Measurements from ENCODE around the gene MSRB3. TPM values are rescaled to one million over a fixed set of nuclear protein-coding genes. Genes with fewer than 3 reads are reported as not detected.

MSRB3 gene
- total RNA-seq, 1 donor from 2014 or later = 8.3 TPM

DNA sequence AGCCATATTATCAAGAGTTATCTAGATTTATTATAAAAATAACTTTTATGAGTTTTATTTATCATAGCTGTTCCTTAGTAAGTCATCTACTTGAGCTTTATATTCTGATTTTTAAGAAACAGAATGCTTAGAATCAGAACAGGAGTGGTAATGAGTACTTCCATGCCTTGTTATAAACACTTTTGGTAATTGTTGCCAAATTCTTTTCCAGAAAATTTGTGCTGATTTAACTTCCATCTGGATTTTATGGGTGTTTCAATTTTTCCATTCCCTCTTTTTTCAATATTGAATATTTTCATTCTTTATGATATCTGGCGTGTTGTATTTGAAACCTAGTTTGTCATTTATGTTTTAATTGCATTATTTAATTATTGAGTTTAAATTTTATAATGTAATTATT lies 131.2 kb downstream of the MSRB3 start:
- H3K4me3 Mint-ChIP-seq = no peak overlapping the region
- TF ChIP-seq, protein P1, sequence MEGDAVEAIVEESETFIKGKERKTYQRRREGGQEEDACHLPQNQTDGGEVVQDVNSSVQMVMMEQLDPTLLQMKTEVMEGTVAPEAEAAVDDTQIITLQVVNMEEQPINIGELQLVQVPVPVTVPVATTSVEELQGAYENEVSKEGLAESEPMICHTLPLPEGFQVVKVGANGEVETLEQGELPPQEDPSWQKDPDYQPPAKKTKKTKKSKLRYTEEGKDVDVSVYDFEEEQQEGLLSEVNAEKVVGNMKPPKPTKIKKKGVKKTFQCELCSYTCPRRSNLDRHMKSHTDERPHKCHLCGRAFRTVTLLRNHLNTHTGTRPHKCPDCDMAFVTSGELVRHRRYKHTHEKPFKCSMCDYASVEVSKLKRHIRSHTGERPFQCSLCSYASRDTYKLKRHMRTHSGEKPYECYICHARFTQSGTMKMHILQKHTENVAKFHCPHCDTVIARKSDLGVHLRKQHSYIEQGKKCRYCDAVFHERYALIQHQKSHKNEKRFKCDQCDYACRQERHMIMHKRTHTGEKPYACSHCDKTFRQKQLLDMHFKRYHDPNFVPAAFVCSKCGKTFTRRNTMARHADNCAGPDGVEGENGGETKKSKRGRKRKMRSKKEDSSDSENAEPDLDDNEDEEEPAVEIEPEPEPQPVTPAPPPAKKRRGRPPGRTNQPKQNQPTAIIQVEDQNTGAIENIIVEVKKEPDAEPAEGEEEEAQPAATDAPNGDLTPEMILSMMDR (conservative IDR thresholded peaks at IDR 0.05) = no peak
- no peaks in the 10 kb centered on the region for H3K27me3 Mint-ChIP-seq (ENCODE audit: low read depth)
- H3K4me1 Mint-ChIP-seq = peaks cover 8% of the 10 kb centered on the region
- peaks cover 7% of the 10 kb centered on the region for H3K9me3 Mint-ChIP-seq
- no peaks in the 10 kb centered on the region for H3K36me3 Mint-ChIP-seq (ENCODE audit: low read depth)
- no peak for DNase-seq (ENCODE audit: low read depth, low spot score)
- no peak overlapping the region for H3K27ac Mint-ChIP-seq (ENCODE audit: unreplicated experiment)

DNA sequence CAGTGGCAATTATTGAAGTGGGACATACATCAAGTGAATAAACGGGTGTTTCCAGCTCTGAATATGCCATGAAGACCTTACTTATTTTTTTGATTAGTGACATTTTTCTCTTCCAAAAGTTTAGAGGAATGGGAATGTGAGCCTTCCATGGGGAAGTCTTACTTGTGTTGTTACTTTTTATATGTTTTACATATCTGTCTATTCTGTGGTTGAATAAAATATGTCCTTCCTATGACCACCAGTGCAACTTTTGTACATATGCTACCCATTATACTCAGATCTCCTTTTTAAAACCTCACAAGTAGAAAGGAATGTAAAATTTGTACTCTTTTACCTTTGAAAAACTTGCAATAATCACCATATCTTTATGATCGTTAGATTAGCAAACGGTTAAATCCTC lies 132.7 kb downstream of the MSRB3 start:
- Mint-ChIP-seq H3K4me3 (no peak overlapping the region), H3K36me3 (ENCODE audit: low read depth) (no peaks in the 10 kb centered on the region), H3K9me3 (peaks cover 7% of the 10 kb centered on the region), H3K27ac (ENCODE audit: unreplicated experiment) (no peak overlapping the region), H3K4me1 (peaks cover 8% of the 10 kb centered on the region), H3K27me3 (ENCODE audit: low read depth) (no peaks in the 10 kb centered on the region)
- TF ChIP-seq, protein P1 (conservative IDR thresholded peaks at IDR 0.05) = no peak
- no peak for DNase-seq (ENCODE audit: low read depth, low spot score)

DNA sequence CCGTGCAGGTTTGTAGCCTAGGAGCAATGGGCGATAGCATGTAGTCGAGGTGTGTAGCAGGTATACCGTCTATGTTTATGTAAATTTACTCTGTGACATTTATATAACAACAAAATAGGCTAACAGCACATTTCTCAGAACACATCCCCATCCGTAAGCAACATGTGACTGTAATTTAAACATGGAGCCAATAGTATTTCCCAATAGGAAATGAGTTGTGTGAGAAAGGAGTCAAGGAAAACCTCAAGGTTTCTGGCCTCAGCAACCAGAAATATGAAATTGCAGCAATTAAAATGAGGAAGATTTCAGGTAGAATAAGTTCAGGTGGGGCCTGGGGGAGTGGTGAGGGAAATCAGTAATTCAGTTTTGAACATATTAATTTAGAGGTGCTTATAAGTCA lies 136.0 kb downstream of the MSRB3 start:
- Mint-ChIP-seq H3K9me3 (peaks cover 7% of the 10 kb centered on the region), H3K36me3 (ENCODE audit: low read depth) (peaks cover 7% of the 10 kb centered on the region), H3K4me3 (no peak overlapping the region), H3K27me3 (ENCODE audit: low read depth) (no peaks in the 10 kb centered on the region), H3K27ac (ENCODE audit: unreplicated experiment) (no peak overlapping the region), H3K4me1 (peaks cover 8% of the 10 kb centered on the region)
- TF ChIP-seq, protein P1 (conservative IDR thresholded peaks at IDR 0.05) = no peak
- no peak for DNase-seq (ENCODE audit: low read depth, low spot score)

DNA sequence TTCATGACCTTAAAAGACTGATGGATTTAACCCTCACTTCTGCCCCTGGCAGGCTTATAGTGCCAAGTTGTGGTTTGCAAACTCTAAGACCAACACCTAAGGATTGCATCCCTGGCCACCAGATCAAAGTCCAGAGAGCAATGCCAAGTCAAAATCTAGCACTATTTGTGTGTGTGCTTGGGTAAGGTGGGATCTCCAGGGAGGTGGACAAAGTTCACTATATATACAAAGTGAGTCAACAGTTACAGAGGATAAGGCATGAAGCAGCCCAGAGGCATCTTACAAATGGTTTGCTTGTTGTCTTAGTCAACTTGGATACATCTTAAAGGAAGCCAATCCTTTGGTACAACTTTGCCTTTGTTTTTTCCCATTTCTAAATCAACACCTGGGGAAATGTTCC lies 137.3 kb downstream of the MSRB3 start:
- Mint-ChIP-seq H3K4me1 (peaks cover 8% of the 10 kb centered on the region), H3K9me3 (peaks cover 11% of the 10 kb centered on the region), H3K36me3 (ENCODE audit: low read depth) (peaks cover 11% of the 10 kb centered on the region), H3K27ac (ENCODE audit: unreplicated experiment) (no peak overlapping the region), H3K27me3 (ENCODE audit: low read depth) (no peaks in the 10 kb centered on the region), H3K4me3 (no peak overlapping the region)
- no peak for DNase-seq (ENCODE audit: low read depth, low spot score)
- TF ChIP-seq, protein P1 (conservative IDR thresholded peaks at IDR 0.05) = no peak

DNA sequence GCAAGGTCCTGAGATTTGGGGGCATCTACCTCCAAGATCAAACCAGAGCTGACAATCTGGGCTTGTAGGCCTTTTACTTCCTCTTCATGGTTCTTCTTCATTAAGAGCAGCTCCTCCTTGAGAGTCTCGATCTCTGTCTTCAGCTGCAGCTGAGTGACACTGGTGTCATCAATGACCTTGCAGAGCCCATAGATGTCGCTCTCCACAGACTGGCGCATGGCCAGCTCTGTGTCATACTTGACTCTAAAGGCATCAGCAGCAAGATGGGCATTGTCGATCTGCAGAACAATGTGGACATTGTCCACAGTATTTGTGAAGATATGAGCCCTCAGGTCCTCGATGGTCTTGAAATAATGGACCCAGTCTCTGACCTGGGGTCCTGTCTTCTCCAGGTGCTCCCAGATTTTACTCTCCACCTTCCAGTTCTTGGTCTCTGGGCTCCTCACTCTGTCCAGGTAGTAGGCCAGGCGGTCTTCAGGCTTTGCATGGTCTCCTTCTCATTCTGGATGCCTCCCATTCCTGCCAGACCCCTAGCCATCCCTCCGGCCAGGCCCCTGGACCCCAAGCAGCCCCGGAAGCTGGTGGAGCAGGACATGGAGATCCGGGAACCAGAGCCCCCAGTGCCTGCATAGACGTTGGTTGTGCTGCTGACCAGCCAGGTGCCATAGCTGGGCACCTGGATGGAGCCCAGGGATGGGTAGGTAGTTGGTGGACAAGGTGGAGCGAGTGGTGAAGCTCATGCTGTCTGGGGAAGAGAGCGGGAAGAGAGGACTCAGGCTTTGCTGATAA lies 141.0 kb downstream of the MSRB3 start:
- TF ChIP-seq, protein P1 (conservative IDR thresholded peaks at IDR 0.05) = no peak
- Mint-ChIP-seq H3K36me3 (ENCODE audit: low read depth) (peaks cover 23% of the 10 kb centered on the region), H3K4me3 (no peak overlapping the region), H3K4me1 (no peaks in the 10 kb centered on the region), H3K27me3 (ENCODE audit: low read depth) (no peaks in the 10 kb centered on the region), H3K27ac (ENCODE audit: unreplicated experiment) (no peak overlapping the region), H3K9me3 (peaks cover 23% of the 10 kb centered on the region)
- DNase-seq (ENCODE audit: low read depth, low spot score) = no peak

Measured in neural crest cell (in vitro differentiated cells).